ENCODE measurements around the gene PIBF1.
A peak's percentile ranks its signal among the peaks of the same experiment; 100 is the strongest.
"Not testable (repeated sequence)": the region's sequence is repeated elsewhere in the genome, so short reads cannot be mapped to it uniquely, and the experiment has no call there.

Gene PIBF1

GRCh38 chr13:72896869-72897268 is 114.9 kb downstream of the PIBF1 start:
- no peak overlapping the region for H3K4me3 ChIP-seq (replicated peaks; ENCODE audit: low read depth, low read length)
- DNase-seq (ENCODE audit: low read depth): no peak
- TF ChIP-seq CTCF (IDR thresholded peaks at IDR 0.05; ENCODE audit: low read length, missing control alignments): no peak

GRCh38 chr13:72901546-72901945 is 119.6 kb downstream of the PIBF1 start:
- not testable (repeated sequence) for DNase-seq (ENCODE audit: low read depth); H3K4me3 ChIP-seq (replicated peaks; ENCODE audit: low read depth, low read length)

GRCh38 chr13:72908416-72908815 is 126.5 kb downstream of the PIBF1 start:
- TF ChIP-seq CTCF (IDR thresholded peaks at IDR 0.05; ENCODE audit: low read length, missing control alignments): no peak
- no peak overlapping the region for H3K4me3 ChIP-seq (replicated peaks; ENCODE audit: low read depth, low read length)
- no peak for DNase-seq (ENCODE audit: low read depth)

GRCh38 chr13:72911981-72912380 is 130.0 kb downstream of the PIBF1 start:
- no peak overlapping the region for H3K4me3 ChIP-seq (replicated peaks; ENCODE audit: low read depth, low read length)
- no peak for TF ChIP-seq CTCF (IDR thresholded peaks at IDR 0.05; ENCODE audit: low read length, missing control alignments)

GRCh38 chr13:72920097-72920496 is 138.2 kb downstream of the PIBF1 start:
- peak; percentile 3 for DNase-seq (ENCODE audit: low read depth)

More at GRCh38 chr13:72911981-72912380, 130.0 kb downstream of the PIBF1 start:
- DNase-seq (ENCODE audit: low read depth): no peak

GRCh38 chr13:72931311-72931710 is 149.4 kb downstream of the PIBF1 start:
- no peak for TF ChIP-seq CTCF (IDR thresholded peaks at IDR 0.05; ENCODE audit: low read length, missing control alignments)
- no peak for DNase-seq (ENCODE audit: low read depth)
- no peak overlapping the region for H3K4me3 ChIP-seq (replicated peaks; ENCODE audit: low read depth, low read length)

More at GRCh38 chr13:72920097-72920496, 138.2 kb downstream of the PIBF1 start:
- H3K4me3 ChIP-seq (replicated peaks; ENCODE audit: low read depth, low read length): no peak overlapping the region
- no peak for TF ChIP-seq CTCF (IDR thresholded peaks at IDR 0.05; ENCODE audit: low read length, missing control alignments)

GRCh38 chr13:72932250-72932649 is 150.3 kb downstream of the PIBF1 start:
- H3K4me3 ChIP-seq (replicated peaks; ENCODE audit: low read depth, low read length): no peak overlapping the region
- no peak for TF ChIP-seq CTCF (IDR thresholded peaks at IDR 0.05; ENCODE audit: low read length, missing control alignments)
- no peak for DNase-seq (ENCODE audit: low read depth)

- not testable (repeated sequence) for DNase-seq (ENCODE audit: low read depth)
Measured at GRCh38 chr13:72946267-72946666, 164.3 kb downstream of the PIBF1 start.

More at GRCh38 chr13:72946267-72946666, 164.3 kb downstream of the PIBF1 start:
- H3K4me3 ChIP-seq (replicated peaks; ENCODE audit: low read depth, low read length): not testable (repeated sequence)

Data from fibroblast of pulmonary artery (primary cell).